SK-N-SH (cell line): ENCODE data around the gene TFAP2B. TPM values are rescaled to one million over a fixed set of nuclear protein-coding genes. Genes with fewer than 3 reads are reported as not detected.

Experiments
- CTCF ChIA-PET: fragments of 300-600, 350-600 bp; formaldehyde crosslinking; extraction: SDS; loops from one replicate; lab custom pipeline; 2021; lab: Yijun Ruan, JAX
- POLR2A ChIA-PET: fragments of 350-600 bp; sonication (Branson Sonifier 250); formaldehyde crosslinking; extraction: SDS; loops from one replicate; lab custom pipeline; 2020; ENCODE audit warnings: antibody characterized with exemption, inconsistent platforms; lab: Yijun Ruan, JAX
- DNase-seq: peaks from one replicate; pipeline ENCODE4 v3.0.0; 2012
- H2AFZ ChIP-seq: fragments of 200-600 bp; sonication (generic); 2 replicates; pipeline ENCODE4 v1.8.1; 2016; ENCODE audit warnings: antibody characterized with exemption, mild to moderate bottlenecking, low read depth
- H3F3A ChIP-seq: fragments of 200-600 bp; sonication (generic); replicated peaks from 2 replicates; pipeline ENCODE3; 2016; ENCODE audit warnings: antibody characterized with exemption, mild to moderate bottlenecking; ENCODE audit not compliant: insufficient read depth
- H3K27ac ChIP-seq, 2 experiments: fragments of 200-500 bp in 1 of 2; fragments of 200-600 bp in 1 of 2; sonication (Bioruptor generic) in 1 of 2; sonication (generic), shearing (Covaris generic) in 1 of 2; 2 replicates each; pipeline versions ENCODE4 v1.5.1 to v1.6.1; 2014 to 2016; ENCODE audit warnings: low read depth in 2 of 2, inconsistent platforms in 1 of 2, low read length in 1 of 2, mild to moderate bottlenecking in 1 of 2, mixed read lengths in 1 of 2
- H3K27me3 ChIP-seq: fragments of 200-600 bp; sonication (generic), shearing (Covaris generic); 2 replicates; pipeline ENCODE4 v1.6.1; 2016; ENCODE audit warnings: mixed run types; ENCODE audit not compliant: insufficient read depth
- H3K36me3 ChIP-seq, 2 experiments: fragments of 200-500 bp in 1 of 2; fragments of 200-600 bp in 1 of 2; sonication (Bioruptor generic) in 1 of 2; sonication (generic) in 1 of 2; replicated peaks in 1 of 2; 2 replicates each; pipeline versions ENCODE3 to v1.5.1; 2014 to 2016; ENCODE audit warnings: low read length in 1 of 2, mild to moderate bottlenecking in 1 of 2; ENCODE audit not compliant: insufficient read depth in 2 of 2, control insufficient read depth in 1 of 2
- H3K4me1 ChIP-seq, 2 experiments: fragments of 200-500 bp in 1 of 2; fragments of 200-600 bp in 1 of 2; sonication (Bioruptor generic) in 1 of 2; sonication (generic), shearing (Covaris generic) in 1 of 2; 2 replicates each; pipeline versions ENCODE4 v1.5.1 to v1.6.1; 2014 to 2016; ENCODE audit warnings: low read depth in 1 of 2, low read length in 1 of 2, mixed run types in 1 of 2; ENCODE audit not compliant: insufficient read depth in 2 of 2, control insufficient read depth in 1 of 2
- H3K4me2 ChIP-seq: fragments of 200-600 bp; sonication (generic), shearing (Covaris generic); 2 replicates; pipeline ENCODE4 v1.6.1; 2017; ENCODE audit warnings: mixed run types
- H3K4me3 ChIP-seq, 2 experiments: fragments of 200-500 bp in 1 of 2; fragments of 200-600 bp in 1 of 2; sonication (Bioruptor generic) in 1 of 2; sonication (generic), shearing (Covaris generic) in 1 of 2; 2 replicates each; pipeline versions ENCODE4 v1.5.1 to v1.8.1; 2014 to 2016; ENCODE audit warnings: low read depth in 2 of 2, inconsistent platforms in 1 of 2, low read length in 1 of 2, mild to moderate bottlenecking in 1 of 2, mixed read lengths in 1 of 2, moderate library complexity in 1 of 2
- H3K79me2 ChIP-seq: fragments of 200-600 bp; sonication (generic); 2 replicates; pipeline ENCODE4 v1.8.1; 2017; ENCODE audit warnings: mild to moderate bottlenecking; ENCODE audit not compliant: insufficient read depth
- H3K9ac ChIP-seq: fragments of 200-600 bp; sonication (generic); 2 replicates; pipeline ENCODE4 v1.6.1; 2017; ENCODE audit warnings: mixed run types
- H3K9me2 ChIP-seq: fragments of 200-600 bp; sonication (generic); 2 replicates; pipeline ENCODE4 v1.6.1; 2017; ENCODE audit warnings: mixed run types
- H3K9me3 ChIP-seq: fragments of 200-600 bp; sonication (generic); 2 replicates; pipeline ENCODE4 v1.6.1; 2017; ENCODE audit warnings: mixed run types, mild to moderate bottlenecking, moderate library complexity
- H4K20me1 ChIP-seq: fragments of 200-600 bp; sonication (generic); 2 replicates; pipeline ENCODE4 v1.6.1; 2017; ENCODE audit warnings: mild to moderate bottlenecking, mixed run types; ENCODE audit not compliant: insufficient read depth
- CHD2 ChIP-seq: fragments of 150-350 bp; IDR thresholded peaks from 2 replicates; pipeline ENCODE4 v1.6.1; 2018; ENCODE audit warnings: low read length; ENCODE audit not compliant: partially characterized antibody
- CTCF ChIP-seq: fragments of 200-600 bp; sonication (generic); IDR thresholded peaks from 2 replicates; pipeline ENCODE4 v1.6.1; 2017; ENCODE audit warnings: antibody characterized with exemption, mild to moderate bottlenecking, moderate library complexity
- FOSL2 ChIP-seq: IDR thresholded peaks from 2 replicates; pipeline ENCODE4 v1.4.0; 2012; ENCODE audit warnings: low read depth, mild to moderate bottlenecking, moderate library complexity, borderline replicate concordance
- GABPA ChIP-seq: IDR thresholded peaks from 2 replicates; pipeline ENCODE4 v1.4.0; 2012; ENCODE audit warnings: low read depth, mild to moderate bottlenecking
- GATA2 ChIP-seq: sonication (generic); formaldehyde crosslinking; IDR thresholded peaks from 2 replicates; pipeline ENCODE4 v1.5.0; 2020; ENCODE audit warnings: mild to moderate bottlenecking, missing genetic modification reagents
- IRF3 ChIP-seq: fragments of 150-350 bp; IDR thresholded peaks from 2 replicates; pipeline ENCODE4 v1.6.1; 2016; ENCODE audit warnings: mild to moderate bottlenecking, low read depth, low read length
- JUND ChIP-seq: IDR thresholded peaks from 2 replicates; pipeline ENCODE4 v1.4.0; 2012
- MAX ChIP-seq: IDR thresholded peaks from 2 replicates; pipeline ENCODE4 v1.4.0; 2012; ENCODE audit warnings: low read depth
- MEF2A ChIP-seq: IDR thresholded peaks from 2 replicates; pipeline ENCODE4 v1.4.0; 2012; ENCODE audit warnings: low read depth, borderline replicate concordance
- MXI1 ChIP-seq: IDR thresholded peaks from 2 replicates; pipeline ENCODE4 v1.6.1; 2012; ENCODE audit warnings: mild to moderate bottlenecking, low read depth, low read length, improper control_type of control experiment
- PBX3 ChIP-seq: IDR thresholded peaks from 2 replicates; pipeline ENCODE4; 2012
- POLR2AphosphoS5 ChIP-seq: IDR thresholded peaks from 2 replicates; pipeline ENCODE4 v1.6.1; 2012; ENCODE audit warnings: low read depth, low read length
- REST ChIP-seq: IDR thresholded peaks from 2 replicates; pipeline ENCODE4 v1.6.1; 2012; ENCODE audit warnings: mild to moderate bottlenecking, low read depth, low read length, moderate library complexity
- SIN3A ChIP-seq: IDR thresholded peaks from 2 replicates; pipeline ENCODE4 v1.6.1; 2012; ENCODE audit warnings: low read depth, mild to moderate bottlenecking, low read length, moderate library complexity, borderline replicate concordance
- SMC3 ChIP-seq: IDR thresholded peaks from 2 replicates; pipeline ENCODE4 v1.6.1; 2012; ENCODE audit warnings: low read depth, low read length, improper control_type of control experiment
- TAF1 ChIP-seq: IDR thresholded peaks from 2 replicates; pipeline ENCODE4 v1.6.1; 2012; ENCODE audit warnings: low read depth, mild to moderate bottlenecking, low read length, moderate library complexity, borderline replicate concordance
- TEAD4 ChIP-seq: IDR thresholded peaks from 2 replicates; pipeline ENCODE4 v1.4.0; 2012; ENCODE audit warnings: mild to moderate bottlenecking, borderline replicate concordance; ENCODE audit not compliant: insufficient read depth
- USF1 ChIP-seq: IDR thresholded peaks from 2 replicates; pipeline ENCODE4 v1.4.0; 2012; ENCODE audit warnings: low read depth, borderline replicate concordance
- USF2 ChIP-seq: fragments of 150-350 bp; IDR thresholded peaks from 2 replicates; pipeline ENCODE4 v1.6.1; 2017; ENCODE audit warnings: antibody characterized with exemption, low read length, low read depth, borderline replicate concordance
- ZBTB33 ChIP-seq: IDR thresholded peaks from 2 replicates; pipeline ENCODE4 v1.4.0; 2012; ENCODE audit warnings: low read depth, borderline replicate concordance
- WGBS: methylation state at CpG from one replicate; pipeline ENCODE4 v1.1.6; 2017; ENCODE audit warnings: low lambda C conversion rate; 5-methylcytosine and 5-hydroxymethylcytosine counted together
- polyA plus RNA-seq, 3 experiments: library from polyadenylated mRNA; depleted of rRNA; stranded (reverse); fragments of >200 nt; gene quantifications; 2 replicates each; pipeline ENCODE4 v1.2.3, GENCODE V29; 2012

The TFAP2B gene
- polyA plus RNA-seq, 1 of the 3 experiments (the other 2 are of a cell fraction): 1.1 TPM

- no peak overlapping the region for H3K4me3 ChIP-seq
- H3K9me2 ChIP-seq: no peaks in the 10 kb centered on the region
- no peaks in the 10 kb centered on the region for H4K20me1 ChIP-seq
- no peak overlapping the region for H3K9ac ChIP-seq
- H3K27ac ChIP-seq: peak overlapping the region in 1 of 2 experiments; percentile 86; a peak in 2 of 4 replicates
- TF ChIP-seq USF2 (no peak), CHD2 (no peak), PBX3 (no peak), ZBTB33 (no peak), JUND (no peak), REST (no peak), USF1 (no peak), MXI1 (no peak), CTCF (no peak), IRF3 (no peak), GABPA (no peak), FOSL2 (no peak), TEAD4 (no peak), SIN3A (no peak), MAX (no peak), POLR2AphosphoS5 (no peak), MEF2A (no peak), GATA2 (CRISPR knock-in tag) (no peak), TAF1 (no peak), SMC3 (no peak)
- H3K79me2 ChIP-seq: no peaks in the 10 kb centered on the region
- H2AFZ ChIP-seq: no peak overlapping the region
- no peaks in the 10 kb centered on the region for H3K9me3 ChIP-seq
- no peak for DNase-seq
- H3K4me1 ChIP-seq: peaks cover 0 to 8% of the 10 kb centered on the region in 2 experiments; a peak in 2 of 4 replicates
- H3K36me3 ChIP-seq: no peaks in the 10 kb centered on the region
- ChIA-PET POLR2A (interaction anchor here (0.9 to 1.4 kb wide), 2 partner anchors 40 to 663 kb away, joined by 3 to 6 read pairs; no protein-coding TSS in a partner anchor), CTCF (interaction anchor here (1.3 to 1.6 kb wide), 3 partner anchors 9 to 20 kb away, joined by 3 read pairs; no protein-coding TSS in a partner anchor)
- no peaks in the 10 kb centered on the region for H3F3A ChIP-seq
- no peaks in the 10 kb centered on the region for H3K27me3 ChIP-seq
- no peak overlapping the region for H3K4me2 ChIP-seq
- WGBS: 28% methylated on average over 3 of the region's 3 CpGs
Measured at GRCh38 chr6:50889497-50889896, 70.8 kb downstream of the TFAP2B start.
